SK-N-SH (cell line): ENCODE data around the gene IL17D. TPM values are rescaled to one million over a fixed set of nuclear protein-coding genes. Genes with fewer than 3 reads are reported as not detected.

Experiments used
- CTCF ChIA-PET: fragments of 300-600, 350-600 bp; formaldehyde crosslinking; extraction: SDS; loops from one replicate; lab custom pipeline; 2021; lab: Yijun Ruan, JAX
- POLR2A ChIA-PET: fragments of 350-600 bp; sonication (Branson Sonifier 250); formaldehyde crosslinking; extraction: SDS; loops from one replicate; lab custom pipeline; 2020; ENCODE audit warnings: antibody characterized with exemption, inconsistent platforms; lab: Yijun Ruan, JAX
- DNase-seq: peaks from one replicate; pipeline ENCODE4 v3.0.0; 2012
- H2AFZ ChIP-seq: fragments of 200-600 bp; sonication (generic); 2 replicates; pipeline ENCODE4 v1.8.1; 2016; ENCODE audit warnings: antibody characterized with exemption, mild to moderate bottlenecking, low read depth
- H3F3A ChIP-seq: fragments of 200-600 bp; sonication (generic); replicated peaks from 2 replicates; pipeline ENCODE3; 2016; ENCODE audit warnings: antibody characterized with exemption, mild to moderate bottlenecking; ENCODE audit not compliant: insufficient read depth
- H3K27ac ChIP-seq, 2 experiments: fragments of 200-500 bp in 1 of 2; fragments of 200-600 bp in 1 of 2; sonication (Bioruptor generic) in 1 of 2; sonication (generic), shearing (Covaris generic) in 1 of 2; 2 replicates each; pipeline versions ENCODE4 v1.5.1 to v1.6.1; 2014 to 2016; ENCODE audit warnings: low read depth in 2 of 2, inconsistent platforms in 1 of 2, low read length in 1 of 2, mild to moderate bottlenecking in 1 of 2, mixed read lengths in 1 of 2
- H3K27me3 ChIP-seq: fragments of 200-600 bp; sonication (generic), shearing (Covaris generic); 2 replicates; pipeline ENCODE4 v1.6.1; 2016; ENCODE audit warnings: mixed run types; ENCODE audit not compliant: insufficient read depth
- H3K36me3 ChIP-seq, 2 experiments: fragments of 200-500 bp in 1 of 2; fragments of 200-600 bp in 1 of 2; sonication (Bioruptor generic) in 1 of 2; sonication (generic) in 1 of 2; replicated peaks in 1 of 2; 2 replicates each; pipeline versions ENCODE3 to v1.5.1; 2014 to 2016; ENCODE audit warnings: low read length in 1 of 2, mild to moderate bottlenecking in 1 of 2; ENCODE audit not compliant: insufficient read depth in 2 of 2, control insufficient read depth in 1 of 2
- H3K4me1 ChIP-seq, 2 experiments: fragments of 200-500 bp in 1 of 2; fragments of 200-600 bp in 1 of 2; sonication (Bioruptor generic) in 1 of 2; sonication (generic), shearing (Covaris generic) in 1 of 2; 2 replicates each; pipeline versions ENCODE4 v1.5.1 to v1.6.1; 2014 to 2016; ENCODE audit warnings: low read depth in 1 of 2, low read length in 1 of 2, mixed run types in 1 of 2; ENCODE audit not compliant: insufficient read depth in 2 of 2, control insufficient read depth in 1 of 2
- H3K4me2 ChIP-seq: fragments of 200-600 bp; sonication (generic), shearing (Covaris generic); 2 replicates; pipeline ENCODE4 v1.6.1; 2017; ENCODE audit warnings: mixed run types
- H3K4me3 ChIP-seq, 2 experiments: fragments of 200-500 bp in 1 of 2; fragments of 200-600 bp in 1 of 2; sonication (Bioruptor generic) in 1 of 2; sonication (generic), shearing (Covaris generic) in 1 of 2; 2 replicates each; pipeline versions ENCODE4 v1.5.1 to v1.8.1; 2014 to 2016; ENCODE audit warnings: low read depth in 2 of 2, inconsistent platforms in 1 of 2, low read length in 1 of 2, mild to moderate bottlenecking in 1 of 2, mixed read lengths in 1 of 2, moderate library complexity in 1 of 2
- H3K79me2 ChIP-seq: fragments of 200-600 bp; sonication (generic); 2 replicates; pipeline ENCODE4 v1.8.1; 2017; ENCODE audit warnings: mild to moderate bottlenecking; ENCODE audit not compliant: insufficient read depth
- H3K9ac ChIP-seq: fragments of 200-600 bp; sonication (generic); 2 replicates; pipeline ENCODE4 v1.6.1; 2017; ENCODE audit warnings: mixed run types
- H3K9me2 ChIP-seq: fragments of 200-600 bp; sonication (generic); 2 replicates; pipeline ENCODE4 v1.6.1; 2017; ENCODE audit warnings: mixed run types
- H3K9me3 ChIP-seq: fragments of 200-600 bp; sonication (generic); 2 replicates; pipeline ENCODE4 v1.6.1; 2017; ENCODE audit warnings: mixed run types, mild to moderate bottlenecking, moderate library complexity
- H4K20me1 ChIP-seq: fragments of 200-600 bp; sonication (generic); 2 replicates; pipeline ENCODE4 v1.6.1; 2017; ENCODE audit warnings: mild to moderate bottlenecking, mixed run types; ENCODE audit not compliant: insufficient read depth
- CTCF ChIP-seq: fragments of 200-600 bp; sonication (generic); IDR thresholded peaks from 2 replicates; pipeline ENCODE4 v1.6.1; 2017; ENCODE audit warnings: antibody characterized with exemption, mild to moderate bottlenecking, moderate library complexity
- ELF1 ChIP-seq: IDR thresholded peaks from 2 replicates; pipeline ENCODE4 v1.4.0; 2012
- EP300 ChIP-seq, 2 experiments: IDR thresholded peaks; 2 replicates each; pipeline versions ENCODE4 v1.4.0 to v1.6.1; 2012; ENCODE audit warnings: borderline replicate concordance in 1 of 2, low read depth in 1 of 2, low read length in 1 of 2
- FOSL2 ChIP-seq: IDR thresholded peaks from 2 replicates; pipeline ENCODE4 v1.4.0; 2012; ENCODE audit warnings: low read depth, mild to moderate bottlenecking, moderate library complexity, borderline replicate concordance
- FOXJ3 ChIP-seq: sonication (generic); formaldehyde crosslinking; IDR thresholded peaks from 2 replicates; pipeline ENCODE4 v1.5.1; 2020; ENCODE audit warnings: mild to moderate bottlenecking, missing genetic modification reagents
- FOXM1 ChIP-seq: IDR thresholded peaks from 2 replicates; pipeline ENCODE4 v1.4.0; 2012; ENCODE audit warnings: low read depth, mild to moderate bottlenecking
- GATA2 ChIP-seq: sonication (generic); formaldehyde crosslinking; IDR thresholded peaks from 2 replicates; pipeline ENCODE4 v1.5.0; 2020; ENCODE audit warnings: mild to moderate bottlenecking, missing genetic modification reagents
- MEF2A ChIP-seq: IDR thresholded peaks from 2 replicates; pipeline ENCODE4 v1.4.0; 2012; ENCODE audit warnings: low read depth, borderline replicate concordance
- NRF1 ChIP-seq: IDR thresholded peaks from 2 replicates; pipeline ENCODE4 v1.6.1; 2012; ENCODE audit warnings: low read depth, mild to moderate bottlenecking, low read length
- PBX3 ChIP-seq: IDR thresholded peaks from 2 replicates; pipeline ENCODE4; 2012
- POLR2AphosphoS5 ChIP-seq: IDR thresholded peaks from 2 replicates; pipeline ENCODE4 v1.6.1; 2012; ENCODE audit warnings: low read depth, low read length
- RFX5 ChIP-seq: IDR thresholded peaks from 2 replicates; pipeline ENCODE4 v1.6.1; 2012; ENCODE audit warnings: mild to moderate bottlenecking, improper control_type of control experiment, low read length
- RXRA ChIP-seq: IDR thresholded peaks from 2 replicates; pipeline ENCODE4 v1.4.0; 2012; ENCODE audit warnings: low read depth, mild to moderate bottlenecking, borderline replicate concordance
- SIN3A ChIP-seq: IDR thresholded peaks from 2 replicates; pipeline ENCODE4 v1.6.1; 2012; ENCODE audit warnings: low read depth, mild to moderate bottlenecking, low read length, moderate library complexity, borderline replicate concordance
- TCF12 ChIP-seq: IDR thresholded peaks from 2 replicates; pipeline ENCODE4 v1.4.0; 2012
- USF1 ChIP-seq: IDR thresholded peaks from 2 replicates; pipeline ENCODE4 v1.4.0; 2012; ENCODE audit warnings: low read depth, borderline replicate concordance
- YY1 ChIP-seq: IDR thresholded peaks from 2 replicates; pipeline ENCODE4 v1.4.0; 2012; ENCODE audit warnings: low read depth, mild to moderate bottlenecking
- ZBTB33 ChIP-seq: IDR thresholded peaks from 2 replicates; pipeline ENCODE4 v1.4.0; 2012; ENCODE audit warnings: low read depth, borderline replicate concordance
- WGBS: methylation state at CpG from one replicate; pipeline ENCODE4 v1.1.6; 2017; ENCODE audit warnings: low lambda C conversion rate; 5-methylcytosine and 5-hydroxymethylcytosine counted together
- polyA plus RNA-seq, 3 experiments: library from polyadenylated mRNA; depleted of rRNA; stranded (reverse); fragments of >200 nt; gene quantifications; 2 replicates each; pipeline ENCODE4 v1.2.3, GENCODE V29; 2012
- TF ChIP-seq, protein P1 (sequence below): fragments of 150-350 bp; IDR thresholded peaks from 2 replicates; pipeline ENCODE4 v1.6.1; 2016; ENCODE audit warnings: mild to moderate bottlenecking, low read depth, low read length
- TF ChIP-seq, protein P2 (sequence below): IDR thresholded peaks from 2 replicates; pipeline ENCODE4 v1.4.0; 2012; ENCODE audit warnings: low read depth

IL17D gene
- polyA plus RNA-seq, 1 of the 3 experiments (the other 2 are of a cell fraction): 2.3 TPM

DNA sequence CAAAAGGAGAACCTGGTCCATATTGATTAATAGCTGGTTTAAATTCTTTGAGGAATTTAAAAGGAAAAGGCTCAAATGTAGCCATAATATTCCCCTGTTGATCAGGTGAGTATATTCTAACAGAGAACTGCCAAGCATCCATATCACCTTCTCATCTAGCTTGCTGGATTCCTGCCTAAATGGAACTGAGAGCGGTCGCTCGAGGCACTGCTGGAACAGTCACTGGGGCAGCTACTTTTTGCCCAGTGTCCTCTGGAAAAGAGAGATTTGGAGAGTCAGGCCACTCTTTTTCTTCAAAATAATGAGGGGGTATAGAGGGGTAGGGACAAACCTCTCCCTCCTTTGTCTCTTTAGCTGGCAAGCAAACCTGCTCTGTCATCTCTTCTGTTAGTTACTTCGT lies 19.5 kb upstream of the IL17D start:
- H3K9ac ChIP-seq: no peak overlapping the region
- H3K4me1 ChIP-seq: no peaks in the 10 kb centered on the region
- H3K27me3 ChIP-seq: no peaks in the 10 kb centered on the region
- WGBS: 88% methylated on average over 4 of the region's 4 CpGs
- no peaks in the 10 kb centered on the region for H3K9me2 ChIP-seq
- no peak overlapping the region for H3K4me2 ChIP-seq
- H3K9me3 ChIP-seq: no peaks in the 10 kb centered on the region
- no peak overlapping the region for H2AFZ ChIP-seq
- H4K20me1 ChIP-seq: no peaks in the 10 kb centered on the region
- H3K4me3 ChIP-seq: no peak overlapping the region
- no peaks in the 10 kb centered on the region for H3K36me3 ChIP-seq
- TF ChIP-seq NRF1 (no peak), ZBTB33 (no peak), PBX3 (no peak), FOXJ3 (CRISPR knock-in tag) (no peak), ELF1 (no peak), GATA2 (CRISPR knock-in tag) (no peak), RXRA (no peak), CTCF (no peak), EP300 (IDR thresholded peaks at IDR 0.05; ENCODE audit: borderline replicate concordance in 1 of 2, low read depth in 1 of 2, low read length in 1 of 2) (no peak), YY1 (no peak), FOSL2 (no peak), SIN3A (no peak), MEF2A (no peak), USF1 (no peak), POLR2AphosphoS5 (no peak), FOXM1 (no peak), RFX5 (no peak), TCF12 (no peak)
- TF ChIP-seq, protein P1, sequence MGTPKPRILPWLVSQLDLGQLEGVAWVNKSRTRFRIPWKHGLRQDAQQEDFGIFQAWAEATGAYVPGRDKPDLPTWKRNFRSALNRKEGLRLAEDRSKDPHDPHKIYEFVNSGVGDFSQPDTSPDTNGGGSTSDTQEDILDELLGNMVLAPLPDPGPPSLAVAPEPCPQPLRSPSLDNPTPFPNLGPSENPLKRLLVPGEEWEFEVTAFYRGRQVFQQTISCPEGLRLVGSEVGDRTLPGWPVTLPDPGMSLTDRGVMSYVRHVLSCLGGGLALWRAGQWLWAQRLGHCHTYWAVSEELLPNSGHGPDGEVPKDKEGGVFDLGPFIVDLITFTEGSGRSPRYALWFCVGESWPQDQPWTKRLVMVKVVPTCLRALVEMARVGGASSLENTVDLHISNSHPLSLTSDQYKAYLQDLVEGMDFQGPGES: no peak
- TF ChIP-seq, protein P2, sequence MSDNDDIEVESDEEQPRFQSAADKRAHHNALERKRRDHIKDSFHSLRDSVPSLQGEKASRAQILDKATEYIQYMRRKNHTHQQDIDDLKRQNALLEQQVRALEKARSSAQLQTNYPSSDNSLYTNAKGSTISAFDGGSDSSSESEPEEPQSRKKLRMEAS: no peak
- POLR2A ChIA-PET: no interaction called here
- CTCF ChIA-PET: no interaction called here
- no peaks in the 10 kb centered on the region for H3K79me2 ChIP-seq
- no peak overlapping the region for H3K27ac ChIP-seq
- no peak for DNase-seq
- no peaks in the 10 kb centered on the region for H3F3A ChIP-seq
